Neural progenitor cell (in vitro differentiated cells): Measurements from ENCODE around the gene NTM. TPM values are rescaled to one million over a fixed set of nuclear protein-coding genes. Genes with fewer than 3 reads are reported as not detected.
A peak's percentile ranks its signal among the peaks of the same experiment; 100 is the strongest.

Source experiments
- DNase-seq: peaks from one replicate; pipeline ENCODE4 v3.0.0-alpha.2; 2016; ENCODE audit warnings: low spot score
- H2AFZ ChIP-seq: fragments of 200-600 bp; sonication (generic); replicated peaks from 2 replicates; pipeline ENCODE4 v1.6.1; 2016; ENCODE audit warnings: antibody characterized with exemption
- H3F3A ChIP-seq: fragments of 200-600 bp; sonication (generic); 2 replicates; pipeline ENCODE4 v1.6.1; 2016; ENCODE audit warnings: antibody characterized with exemption, low read depth
- H3K27ac ChIP-seq: fragments of 200-600 bp; sonication (generic); 2 replicates; pipeline ENCODE4 v1.5.1; 2016; ENCODE audit warnings: mild to moderate bottlenecking
- H3K27me3 ChIP-seq: fragments of 200-600 bp; sonication (generic); 2 replicates; pipeline ENCODE4 v1.6.1; 2016; ENCODE audit warnings: mild to moderate bottlenecking, moderate library complexity
- H3K36me3 ChIP-seq: fragments of 200-600 bp; sonication (generic); 2 replicates; pipeline ENCODE4 v1.5.1; 2016
- H3K4me1 ChIP-seq: fragments of 200-600 bp; sonication (generic); 2 replicates; pipeline ENCODE4 v1.6.1; 2016; ENCODE audit warnings: mixed run types
- H3K4me2 ChIP-seq: fragments of 200-600 bp; sonication (generic); 2 replicates; pipeline ENCODE4 v1.6.1; 2016
- H3K4me3 ChIP-seq: fragments of 200-600 bp; sonication (generic); 2 replicates; pipeline ENCODE4 v1.5.1; 2016
- H3K79me2 ChIP-seq: fragments of 200-600 bp; sonication (generic); 2 replicates; pipeline ENCODE4 v1.6.1; 2016; ENCODE audit warnings: low read depth
- H3K9ac ChIP-seq: fragments of 200-600 bp; sonication (generic); 2 replicates; pipeline ENCODE4 v1.6.1; 2016
- H3K9me3 ChIP-seq: fragments of 200-600 bp; sonication (generic); 2 replicates; pipeline ENCODE4 v1.5.1; 2016; ENCODE audit warnings: low read depth
- H4K20me1 ChIP-seq: fragments of 200-600 bp; sonication (generic); 2 replicates; pipeline ENCODE4 v1.6.1; 2016; ENCODE audit warnings: low read depth
- H3K27ac Mint-ChIP-seq: 3 replicates; pipeline ENCODE4 v1.8.0; 2021; ENCODE audit warnings: mixed read lengths
- H3K27me3 Mint-ChIP-seq: 2 replicates; pipeline ENCODE4 v1.8.0; 2022; ENCODE audit warnings: low read depth, mild to moderate bottlenecking, inconsistent platforms, moderate library complexity, mixed read lengths; ENCODE audit not compliant: insufficient read depth
- H3K36me3 Mint-ChIP-seq: 3 replicates; pipeline ENCODE4 v1.8.0; 2021; ENCODE audit warnings: mixed read lengths
- H3K4me1 Mint-ChIP-seq: 3 replicates; pipeline ENCODE4 v1.8.0; 2021; ENCODE audit warnings: mixed read lengths
- H3K4me3 Mint-ChIP-seq: 3 replicates; pipeline ENCODE4 v1.8.0; 2021; ENCODE audit warnings: mild to moderate bottlenecking, moderate library complexity, mixed read lengths
- H3K9me3 Mint-ChIP-seq: 3 replicates; pipeline ENCODE4 v1.8.0; 2020; ENCODE audit warnings: mixed read lengths
- CTCF ChIP-seq: fragments of 200-600 bp; sonication (generic); IDR thresholded peaks from 2 replicates; pipeline ENCODE4 v1.5.1; 2017; ENCODE audit warnings: antibody characterized with exemption, mild to moderate bottlenecking
- EZH2 ChIP-seq: fragments of 200-600 bp; sonication (generic); IDR thresholded peaks from 2 replicates; pipeline ENCODE4 v1.6.1; 2017; ENCODE audit warnings: antibody characterized with exemption, mild to moderate bottlenecking, moderate library complexity
- EZH2phosphoT487 ChIP-seq: fragments of 200-600 bp; sonication (generic); IDR thresholded peaks from 2 replicates; pipeline ENCODE4 v1.6.1; 2017; ENCODE audit warnings: antibody characterized with exemption
- total RNA-seq: library from RNA; depleted of rRNA; stranded (reverse); fragments of >200 nt; gene quantifications from 2 replicates; pipeline ENCODE4 v1.2.3, GENCODE V29; 2015; ENCODE audit warnings: low replicate concordance

Gene NTM
- total RNA-seq, 1 donor from 2014 or later, result 4.3 TPM

GRCh38 chr11:131447277-131447815 is 76.9 kb downstream of the NTM start:
- Histone ChIP-seq H3K79me2 (no peaks in the 10 kb centered on the region), H3K27me3 (no peaks in the 10 kb centered on the region), H2AFZ (peak overlapping the region; percentile 34), H3K9ac (no peak overlapping the region), H3F3A (no peaks in the 10 kb centered on the region), H4K20me1 (no peaks in the 10 kb centered on the region), H3K4me3 (no peak overlapping the region), H3K36me3 (no peaks in the 10 kb centered on the region), H3K9me3 (no peaks in the 10 kb centered on the region), H3K4me2 (no peak overlapping the region), H3K4me1 (peaks cover 7% of the 10 kb centered on the region), H3K27ac (no peak overlapping the region)
- TF ChIP-seq EZH2phosphoT487 (no peak), CTCF (peak; percentile 42)
- H3K27me3 Mint-ChIP-seq, result peaks cover 11% of the 10 kb centered on the region
- no peak overlapping the region for H3K4me3 Mint-ChIP-seq
- DNase-seq, result peak; percentile 28
- no peaks in the 10 kb centered on the region for H3K36me3 Mint-ChIP-seq
- peaks cover 7% of the 10 kb centered on the region for H3K4me1 Mint-ChIP-seq
- no peak overlapping the region for H3K27ac Mint-ChIP-seq
- peaks cover 3% of the 10 kb centered on the region for H3K9me3 Mint-ChIP-seq

- no peak overlapping the region for H3K4me2 ChIP-seq
- no peak overlapping the region for H3K4me3 ChIP-seq
- H3K4me1 ChIP-seq, result peaks cover 7% of the 10 kb centered on the region
- no peaks in the 10 kb centered on the region for H3K27me3 ChIP-seq
- Mint-ChIP-seq H3K27ac (no peak overlapping the region), H3K27me3 (peaks cover 11% of the 10 kb centered on the region), H3K36me3 (no peaks in the 10 kb centered on the region), H3K9me3 (peaks cover 3% of the 10 kb centered on the region), H3K4me3 (no peak overlapping the region), H3K4me1 (peaks cover 7% of the 10 kb centered on the region)
- H4K20me1 ChIP-seq, result no peaks in the 10 kb centered on the region
- H3K27ac ChIP-seq, result no peak overlapping the region
- no peaks in the 10 kb centered on the region for H3K9me3 ChIP-seq
- no peaks in the 10 kb centered on the region for H3K36me3 ChIP-seq
- no peaks in the 10 kb centered on the region for H3K79me2 ChIP-seq
- H3K9ac ChIP-seq, result no peak overlapping the region
- TF ChIP-seq EZH2, result no peak
- no peak overlapping the region for H2AFZ ChIP-seq
- no peaks in the 10 kb centered on the region for H3F3A ChIP-seq
- DNase-seq, result no peak
These were observed 77.5 kb downstream of the NTM start for GRCh38 chr11:131447898-131448297.

DNA sequence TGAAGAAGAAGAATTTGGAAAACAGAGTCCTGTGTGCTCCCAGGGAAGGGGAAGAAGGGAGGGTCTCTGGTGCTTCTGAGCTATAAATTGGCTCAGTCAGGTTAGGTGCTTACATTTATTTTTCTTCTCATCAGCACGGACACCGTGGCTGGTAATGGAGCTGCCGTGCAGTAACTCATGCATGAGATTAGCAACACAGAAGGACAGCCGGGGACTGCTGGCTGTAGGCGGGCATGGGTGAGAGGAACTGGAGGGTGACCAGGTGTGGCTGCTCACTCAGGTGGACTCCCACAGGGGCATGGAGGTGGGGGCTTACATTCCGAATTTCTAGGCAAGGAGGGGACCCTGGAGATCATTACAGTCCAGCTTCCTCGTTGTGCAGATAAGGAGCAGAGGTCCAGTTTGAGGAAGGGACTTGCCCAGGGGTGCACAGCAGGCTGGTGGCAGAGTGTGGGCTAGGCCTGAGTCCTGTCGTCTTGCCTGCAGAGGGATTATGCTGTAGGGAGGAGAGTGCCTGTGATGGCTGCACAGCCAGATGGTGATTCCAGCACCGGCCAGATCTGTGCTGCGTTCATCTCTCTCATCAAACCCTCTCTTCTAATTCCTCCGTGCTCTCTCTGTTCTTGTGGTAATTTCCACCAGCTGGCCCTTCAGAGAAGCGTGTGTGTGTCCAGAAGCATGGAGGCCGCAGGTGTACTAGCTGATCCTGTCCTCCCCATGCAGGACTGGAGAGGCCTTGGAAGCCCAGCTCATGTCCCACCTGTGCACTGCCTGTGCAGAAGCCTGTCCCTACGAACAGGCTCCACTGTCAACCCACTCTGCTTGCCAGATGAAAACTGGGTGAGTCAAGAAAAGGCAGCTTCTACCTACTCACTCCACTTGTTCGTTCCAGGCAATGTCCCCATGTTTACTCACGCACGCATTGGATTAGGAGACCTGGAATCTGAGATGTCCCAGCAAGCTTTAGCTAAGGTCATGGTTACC is 78.9 kb downstream of the NTM start:
- no peaks in the 10 kb centered on the region for H3K9me3 ChIP-seq
- Mint-ChIP-seq H3K9me3 (peaks cover 3% of the 10 kb centered on the region), H3K4me3 (no peak overlapping the region), H3K4me1 (peaks cover 7% of the 10 kb centered on the region), H3K27me3 (peaks cover 11% of the 10 kb centered on the region), H3K27ac (peak overlapping the region; percentile 34), H3K36me3 (no peaks in the 10 kb centered on the region)
- no peaks in the 10 kb centered on the region for H3F3A ChIP-seq
- no peak for DNase-seq
- H4K20me1 ChIP-seq, result no peaks in the 10 kb centered on the region
- H3K4me1 ChIP-seq, result peaks cover 7% of the 10 kb centered on the region
- no peaks in the 10 kb centered on the region for H3K27me3 ChIP-seq
- no peak overlapping the region for H3K9ac ChIP-seq
- no peak overlapping the region for H3K4me3 ChIP-seq
- H2AFZ ChIP-seq, result no peak overlapping the region
- H3K79me2 ChIP-seq, result no peaks in the 10 kb centered on the region
- H3K4me2 ChIP-seq, result no peak overlapping the region
- H3K27ac ChIP-seq, result no peak overlapping the region
- no peaks in the 10 kb centered on the region for H3K36me3 ChIP-seq
- no peak for TF ChIP-seq CTCF
- TF ChIP-seq EZH2phosphoT487, result no peak
- TF ChIP-seq EZH2, result no peak

DNA sequence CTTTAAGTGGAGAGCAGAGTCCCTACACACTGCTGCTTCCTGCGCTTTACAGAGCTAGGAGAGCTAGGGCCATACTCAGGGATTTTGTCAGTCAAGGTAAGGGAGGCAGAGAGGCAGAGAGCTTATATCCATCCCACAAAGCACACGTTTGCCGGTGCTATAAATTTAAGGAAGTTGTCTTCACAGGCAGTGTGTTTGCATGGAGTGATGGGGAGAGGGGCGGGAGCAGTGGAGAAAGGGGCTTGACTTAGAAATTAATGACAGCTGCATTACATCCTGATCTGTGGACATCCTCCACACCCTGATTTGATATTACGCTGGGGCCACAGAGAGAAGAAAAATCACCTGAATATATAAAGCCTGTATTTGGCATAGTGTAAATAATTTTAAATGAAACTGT is 84.1 kb downstream of the NTM start:
- H3K4me3 Mint-ChIP-seq, result no peak overlapping the region
- no peak overlapping the region for H3K4me2 ChIP-seq
- H3K27me3 ChIP-seq, result no peaks in the 10 kb centered on the region
- H3K36me3 Mint-ChIP-seq, result no peaks in the 10 kb centered on the region
- H3K4me3 ChIP-seq, result no peak overlapping the region
- no peak overlapping the region for H3K27ac ChIP-seq
- no peaks in the 10 kb centered on the region for H4K20me1 ChIP-seq
- no peaks in the 10 kb centered on the region for H3K36me3 ChIP-seq
- H3K9ac ChIP-seq, result no peak overlapping the region
- H3K27me3 Mint-ChIP-seq, result peaks cover 9% of the 10 kb centered on the region
- no peak overlapping the region for H2AFZ ChIP-seq
- no peak overlapping the region for H3K27ac Mint-ChIP-seq
- DNase-seq, result no peak
- peaks cover 3% of the 10 kb centered on the region for H3K9me3 Mint-ChIP-seq
- peaks cover 2% of the 10 kb centered on the region for H3K4me1 Mint-ChIP-seq
- no peaks in the 10 kb centered on the region for H3K79me2 ChIP-seq
- H3K9me3 ChIP-seq, result no peaks in the 10 kb centered on the region
- no peaks in the 10 kb centered on the region for H3F3A ChIP-seq
- TF ChIP-seq EZH2 (no peak), CTCF (no peak), EZH2phosphoT487 (no peak)
- H3K4me1 ChIP-seq, result peaks cover 7% of the 10 kb centered on the region
